ENCODE measurements around the gene ACAP2.

GRCh38 chr3:195284842-195285241, 158.0 kb downstream of the ACAP2 start:
- TF ChIP-seq POLR2A (IDR thresholded peaks at IDR 0.05; ENCODE audit: low read length) (no peak), GATA1 (IDR thresholded peaks at IDR 0.05; ENCODE audit: low read depth, low read length) (no peak)
